HG02973 (cell line): Measurements from ENCODE around the gene EPOP.
A peak's percentile ranks its signal among the peaks of the same experiment; 100 is the strongest.

ENCODE experiments used
- ATAC-seq: cut with Tn5 transposase; IDR thresholded peaks from one replicate; pipeline ENCODE4 v1.9.1; 2021; ENCODE audit warnings: moderate library complexity; ENCODE audit not compliant: unreplicated experiment

Gene EPOP

DNA sequence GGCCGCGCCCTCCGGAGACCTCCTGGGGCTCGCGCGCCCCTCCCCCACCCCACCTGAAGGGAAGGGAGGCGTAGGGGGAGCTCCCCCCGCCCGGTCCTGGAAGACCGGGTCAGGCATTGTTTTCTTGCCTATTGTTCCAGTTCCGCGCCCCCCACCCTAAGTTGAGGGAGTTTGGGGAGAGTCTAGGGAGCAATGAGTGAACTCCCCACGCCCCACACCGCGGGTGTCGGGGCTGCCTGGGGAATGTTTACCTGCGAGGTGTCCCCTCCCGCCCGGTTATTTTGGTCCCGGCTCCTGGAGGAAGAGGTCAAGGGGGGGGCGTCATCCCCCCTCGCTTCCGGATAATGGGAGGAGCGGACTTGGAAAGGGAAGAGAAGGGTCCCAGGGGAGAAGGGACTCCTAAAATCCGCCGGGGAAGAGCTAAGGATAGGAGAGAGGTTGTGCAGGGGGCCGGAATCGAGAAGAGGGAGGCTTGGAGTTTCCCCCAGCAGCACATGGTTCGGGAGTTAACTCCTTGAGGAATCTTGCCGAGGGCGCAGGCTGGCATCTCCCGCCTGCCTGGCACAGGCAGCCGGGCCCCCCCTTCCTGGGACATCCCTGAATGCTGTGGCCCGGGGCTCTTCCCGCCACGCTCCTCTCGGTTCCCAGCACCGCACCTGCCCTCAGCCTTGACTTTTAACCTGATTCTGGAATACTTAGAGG lies 31.2 kb upstream of the EPOP start:
- ATAC-seq, result no peak

DNA sequence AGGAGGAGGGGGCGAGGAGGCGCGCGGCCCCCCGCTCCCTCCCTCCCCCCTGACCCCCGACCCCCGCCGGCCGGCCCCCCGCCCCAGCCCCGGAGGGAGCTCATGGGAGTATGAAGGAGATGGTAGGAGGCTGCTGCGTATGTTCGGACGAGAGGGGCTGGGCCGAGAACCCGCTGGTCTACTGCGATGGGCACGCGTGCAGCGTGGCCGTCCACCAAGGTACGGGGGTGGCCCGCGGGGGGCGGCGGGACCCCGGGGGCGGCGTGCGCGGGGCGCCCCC lies 30.7 kb upstream of the EPOP start:
- no peak for ATAC-seq

DNA sequence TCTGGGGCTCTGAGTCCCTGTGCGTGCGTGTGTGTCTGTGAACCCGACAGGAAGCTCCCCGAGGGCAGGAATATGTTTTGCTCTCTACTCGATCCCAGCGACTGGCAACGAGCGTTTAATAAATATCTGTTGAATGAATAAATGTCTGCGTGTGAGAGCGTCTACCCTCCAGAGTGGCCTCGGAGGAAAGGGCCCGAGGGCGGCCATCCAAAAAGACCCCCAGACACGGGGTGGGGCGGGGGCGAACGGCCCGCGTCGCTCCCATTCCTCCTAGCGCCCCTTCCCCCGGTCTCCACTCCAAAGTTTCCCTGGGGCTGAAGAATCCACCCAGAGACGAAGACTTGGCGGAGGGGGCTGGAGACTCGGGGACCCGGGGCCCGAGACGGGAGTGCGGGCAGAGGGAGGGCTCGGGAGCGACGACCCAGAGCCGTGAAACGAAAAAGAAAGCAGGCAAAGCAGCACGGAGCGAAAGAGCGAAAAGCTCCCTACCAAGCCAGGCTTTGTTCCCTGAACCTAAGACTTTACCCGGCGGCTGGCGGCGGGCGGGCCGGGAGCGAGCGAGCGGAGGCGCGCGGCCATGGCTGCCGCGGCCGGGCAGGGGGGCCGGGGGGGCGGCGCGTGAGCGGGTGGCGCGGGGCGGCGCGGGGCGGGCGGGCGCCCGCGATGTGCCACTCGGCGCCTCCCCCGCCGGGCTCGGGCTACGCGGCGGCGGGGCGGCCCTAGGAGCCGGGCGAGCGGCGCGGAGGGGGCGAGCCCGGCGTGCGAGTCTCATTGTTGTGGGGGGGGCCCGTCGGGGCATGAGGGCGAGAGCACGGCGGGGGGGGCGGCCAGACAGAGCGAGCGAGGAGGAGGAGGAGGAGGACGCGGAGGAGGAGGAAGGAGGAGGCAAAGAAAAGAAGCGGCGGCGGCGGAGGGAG lies 30.1 kb upstream of the EPOP start, which contains the start of gene MLLT6:
MLLT6 (plus strand) TSS at position 668 of the 917 bp plus-strand sequence. CDS start 360 bp downstream, outside the sequence.
- ATAC-seq, result no peak

DNA sequence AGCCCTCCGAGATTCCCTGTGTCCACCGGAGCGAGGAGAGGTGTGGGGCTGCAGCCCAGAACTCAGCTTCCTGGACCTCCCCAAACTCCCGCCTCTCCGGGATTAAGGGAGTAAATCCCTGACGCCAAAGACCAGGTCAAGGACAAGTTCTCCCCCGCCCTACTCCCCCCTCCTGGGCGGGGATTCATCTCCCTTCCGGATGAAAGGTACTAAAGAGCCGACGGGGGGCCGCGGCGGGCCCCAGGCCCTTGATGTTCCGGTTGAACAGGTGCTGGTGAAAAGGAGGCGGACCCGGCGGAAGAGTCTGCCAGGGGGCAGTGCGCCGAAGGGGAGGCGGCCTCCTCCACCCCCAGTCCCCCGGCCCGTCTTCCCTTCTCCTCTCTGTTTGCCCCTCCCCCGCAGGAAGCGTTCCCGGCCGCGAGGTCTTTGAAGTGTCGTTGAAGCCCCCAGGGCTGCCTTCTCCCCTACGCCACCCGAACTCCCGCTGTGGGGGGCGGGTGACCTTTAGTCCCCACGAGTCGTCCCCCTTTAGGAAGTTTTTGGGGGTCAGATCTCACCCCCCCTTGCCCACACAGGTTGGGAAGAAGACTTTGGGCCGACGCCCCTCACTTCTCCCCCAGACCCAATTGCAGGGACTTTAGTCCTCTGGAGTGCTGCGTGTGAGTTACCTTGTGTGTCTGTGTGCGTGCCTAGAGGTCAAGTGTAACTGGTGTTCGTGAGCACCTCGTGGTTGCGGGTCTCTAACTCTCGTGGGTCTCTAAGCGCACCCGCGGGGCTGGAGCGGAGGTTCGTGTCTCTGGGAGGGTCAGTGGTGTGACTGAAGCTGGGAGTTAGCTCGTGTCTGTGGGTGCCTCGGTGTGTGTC lies 29.2 kb upstream of the EPOP start:
- ATAC-seq, result no peak

DNA sequence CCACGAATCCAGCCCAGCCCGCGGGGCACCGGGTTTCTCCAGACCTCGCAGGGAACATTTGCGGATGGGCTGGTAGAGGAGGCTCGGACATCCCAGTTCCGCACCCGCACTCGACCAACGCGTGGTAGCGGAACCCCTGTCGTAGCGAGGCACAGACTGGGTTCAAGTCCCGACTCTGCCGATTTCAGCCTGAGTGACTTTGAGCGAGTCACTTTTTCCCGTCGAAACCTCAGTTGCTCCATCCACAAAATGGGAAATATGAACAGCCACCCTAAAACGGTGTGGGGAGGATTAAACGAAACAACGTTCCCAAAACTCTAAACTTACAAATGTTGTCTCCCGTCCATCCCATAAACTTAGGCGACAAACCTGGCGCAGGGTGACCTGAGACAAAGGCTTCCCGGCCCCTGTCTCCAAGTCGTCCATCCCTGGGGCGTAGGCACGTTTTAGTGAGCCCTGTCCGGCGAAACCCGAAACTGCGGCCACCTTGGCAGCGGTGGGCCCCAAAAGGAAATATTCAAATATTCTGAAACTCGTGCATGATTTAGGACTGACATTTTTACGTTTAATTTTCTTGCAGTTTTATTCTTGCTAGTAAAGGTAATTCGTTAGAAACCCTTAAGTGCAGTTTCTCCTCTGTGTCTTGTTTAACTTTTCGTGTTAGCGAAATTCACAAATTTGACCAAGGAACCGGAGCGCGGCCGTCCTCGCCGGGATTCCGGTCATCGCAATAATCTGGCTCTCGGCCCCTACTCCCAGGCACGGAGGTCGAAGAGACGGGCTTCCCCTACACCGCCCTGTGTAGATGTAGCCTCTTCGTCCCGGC lies 28.4 kb upstream of the EPOP start:
- no peak for ATAC-seq

DNA sequence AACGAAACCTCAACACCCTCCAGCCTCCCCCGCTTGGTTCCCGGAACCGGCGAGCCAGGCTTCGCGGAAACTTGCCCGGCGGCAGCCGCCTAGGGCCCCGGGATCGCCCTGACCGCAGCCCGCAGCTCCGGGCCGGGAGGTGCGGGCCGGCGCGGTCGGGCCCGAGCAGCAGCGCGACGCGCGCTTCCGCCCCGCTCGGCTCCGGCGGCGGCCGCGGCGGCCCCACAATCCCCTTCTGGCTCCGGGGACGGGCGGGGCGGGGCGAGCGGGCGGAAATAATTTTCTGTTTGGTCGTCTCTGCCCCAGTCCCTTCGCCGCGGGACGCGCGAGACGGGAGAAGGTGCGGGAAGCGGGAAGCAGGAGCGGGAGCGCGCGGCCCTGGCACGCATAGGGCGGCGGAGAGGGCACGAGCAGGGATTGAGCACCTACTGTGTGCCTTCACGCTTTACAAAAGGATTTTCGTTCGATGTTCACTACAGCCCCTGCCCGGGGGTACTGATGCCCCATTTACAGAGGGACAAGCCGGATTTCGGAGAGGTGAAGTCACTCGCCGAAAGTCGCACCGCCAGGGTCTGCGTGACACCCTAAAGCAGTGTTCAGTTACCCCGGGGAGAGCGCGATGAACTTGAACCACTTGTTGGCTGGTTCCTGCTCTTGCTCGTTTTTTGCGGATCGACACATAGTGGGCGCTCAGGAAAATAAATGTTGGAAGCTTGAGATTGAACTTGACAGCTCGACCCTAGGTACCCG lies 27.6 kb upstream of the EPOP start:
- no peak for ATAC-seq

DNA sequence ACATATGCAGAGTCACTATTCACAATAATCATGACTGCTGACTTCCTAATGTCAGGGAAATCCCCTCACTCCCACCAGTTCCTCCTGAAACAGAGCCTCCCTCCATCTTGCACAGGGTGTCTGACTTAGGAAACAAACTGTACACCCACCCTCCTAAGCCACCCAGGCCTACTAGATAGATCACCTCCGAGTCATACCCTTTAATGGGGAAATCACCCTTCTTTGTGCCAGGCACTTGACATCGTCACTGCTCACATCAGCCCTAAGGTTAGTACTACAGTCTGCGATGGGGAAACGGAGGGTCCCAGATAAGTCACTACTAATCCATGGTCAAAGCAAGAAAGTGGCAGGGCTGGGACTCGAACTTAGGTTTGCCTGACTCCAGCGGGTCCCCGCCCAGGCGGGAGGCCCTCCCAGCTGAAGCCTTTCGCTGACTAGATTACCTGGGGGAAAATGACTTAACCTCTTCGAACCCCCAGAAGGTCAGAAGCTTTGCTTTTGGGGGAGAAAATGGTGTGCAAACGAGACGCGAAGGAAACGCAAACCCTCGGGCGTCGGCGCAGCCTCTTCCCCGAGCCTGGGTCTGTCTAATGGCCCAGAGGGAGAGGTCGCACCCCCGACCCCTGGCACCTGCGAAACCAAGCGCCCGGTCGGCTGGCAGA lies 26.9 kb upstream of the EPOP start:
- ATAC-seq, result peak; percentile 29

DNA sequence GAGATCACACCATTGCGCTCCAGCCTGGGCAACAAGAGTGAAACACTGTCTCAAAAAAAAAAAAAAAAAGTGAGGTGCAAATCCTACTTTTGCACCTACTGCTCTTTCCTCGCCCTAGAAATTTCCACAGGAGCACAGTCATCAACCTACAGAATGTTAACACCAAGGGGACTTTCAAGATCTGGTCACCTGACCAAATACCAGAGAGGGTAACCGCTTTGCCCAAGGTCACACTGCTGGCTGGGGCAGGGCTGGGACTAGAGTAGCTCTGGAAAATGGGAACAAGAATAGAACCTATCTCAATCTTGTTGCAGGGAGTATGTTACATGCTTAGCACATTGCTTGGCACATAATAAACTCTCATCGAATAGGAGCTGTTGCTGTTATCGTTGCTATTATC lies 24.0 kb upstream of the EPOP start:
- ATAC-seq, result no peak

DNA sequence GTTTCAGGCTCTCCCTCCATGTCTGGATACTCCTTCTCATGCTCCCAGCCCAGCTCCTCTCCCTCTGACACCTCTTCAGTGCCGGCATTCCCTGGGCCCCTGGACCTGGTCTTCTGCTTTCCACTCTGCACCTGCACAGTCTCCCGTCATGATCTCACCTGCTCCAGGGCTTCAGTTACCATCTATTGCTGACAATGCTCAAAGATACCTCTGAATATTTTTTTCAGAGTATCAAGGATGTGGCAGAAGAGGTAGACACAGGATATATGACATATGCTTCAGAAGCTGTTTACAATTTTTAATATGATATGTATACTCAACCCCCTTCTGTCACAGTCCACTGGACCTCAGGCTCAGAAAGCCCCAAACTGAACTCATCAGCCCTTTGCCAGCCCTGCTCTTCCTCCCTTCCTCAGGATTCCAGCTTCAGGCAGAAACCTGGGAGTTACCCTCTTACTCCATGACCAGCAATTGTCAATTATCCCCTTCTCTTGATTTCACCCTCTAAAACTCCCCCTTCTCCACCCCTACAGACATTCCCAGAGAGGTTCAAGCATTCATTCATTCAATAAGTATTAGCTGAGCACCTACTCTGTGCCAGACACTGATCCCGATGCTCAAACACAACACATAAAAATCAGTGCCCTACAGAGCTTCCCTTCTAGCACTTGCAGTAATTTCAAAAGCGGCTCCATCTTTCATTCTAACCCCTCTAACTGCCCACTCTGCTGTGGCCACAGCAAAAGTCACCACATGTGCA lies 22.5 kb upstream of the EPOP start:
- ATAC-seq, result no peak

DNA sequence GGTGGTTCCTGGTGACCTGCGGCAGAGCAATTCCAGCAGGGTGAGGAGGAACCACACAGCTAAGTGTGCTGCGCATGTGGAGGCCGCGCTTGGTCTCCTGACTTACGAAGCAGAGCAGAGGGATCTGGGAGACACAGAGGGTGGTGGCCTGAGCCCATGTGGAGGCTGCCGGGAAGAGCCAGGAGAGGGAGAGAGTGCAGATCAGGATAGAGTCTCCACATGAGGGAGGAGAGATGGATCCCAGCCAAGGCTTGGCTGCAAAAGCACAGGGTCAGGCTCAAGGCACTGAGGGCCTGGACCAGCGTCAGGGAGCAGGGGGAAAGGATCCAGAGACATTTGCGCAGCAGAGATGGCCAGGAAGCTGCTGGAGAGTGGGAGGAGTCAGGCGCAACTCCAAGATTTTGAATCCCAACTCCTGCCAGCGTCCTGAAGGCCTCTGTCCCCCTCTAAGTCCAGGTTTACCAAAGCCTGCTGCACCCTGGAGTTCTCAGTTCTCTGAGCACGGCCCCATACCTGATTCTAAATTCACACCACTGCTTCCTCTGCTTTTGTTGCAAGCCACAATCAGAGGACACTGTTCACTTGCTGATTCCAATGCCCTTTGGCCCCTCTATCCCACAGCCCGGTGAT lies 19.1 kb upstream of the EPOP start:
- no peak for ATAC-seq

DNA sequence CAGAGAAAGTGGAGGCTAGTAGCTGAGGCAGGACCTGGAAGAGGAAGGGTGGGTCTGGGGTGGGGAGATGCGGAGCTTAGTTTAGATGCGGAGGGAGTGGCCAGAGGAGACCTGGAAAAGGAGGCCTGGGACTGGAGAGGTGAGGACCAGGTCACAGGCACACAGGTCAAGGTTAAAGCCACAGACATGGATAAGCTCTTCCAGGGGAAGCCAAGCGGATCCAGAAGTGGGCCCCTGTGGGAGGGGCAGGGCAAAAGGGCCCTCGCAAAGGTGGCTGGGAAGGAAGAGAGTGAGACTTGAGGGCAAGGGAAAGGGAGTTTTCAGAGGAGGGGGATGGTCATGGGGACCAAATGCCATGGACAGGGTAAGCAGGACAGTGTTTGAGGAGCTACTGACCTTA lies 16.4 kb upstream of the EPOP start:
- no peak for ATAC-seq

DNA sequence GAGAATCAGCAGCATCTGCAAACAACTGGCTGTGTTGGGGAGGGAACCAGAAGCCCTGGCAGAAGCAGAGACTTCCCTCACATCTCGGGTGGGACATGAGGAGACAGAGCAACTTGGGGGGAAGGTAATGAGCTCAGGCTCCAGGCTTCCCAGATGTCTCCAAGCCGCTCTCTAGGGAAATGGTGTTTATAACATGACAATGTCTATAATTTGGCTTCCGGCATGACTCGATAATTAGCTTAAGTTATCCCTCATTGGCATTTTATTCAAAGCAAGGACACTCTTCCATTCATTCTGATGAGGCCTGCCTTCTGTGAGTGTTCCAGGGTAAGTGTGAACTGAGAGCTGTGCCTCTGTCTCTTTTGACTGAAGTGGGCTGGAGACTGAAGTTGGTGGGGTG lies 15.6 kb upstream of the EPOP start:
- no peak for ATAC-seq

DNA sequence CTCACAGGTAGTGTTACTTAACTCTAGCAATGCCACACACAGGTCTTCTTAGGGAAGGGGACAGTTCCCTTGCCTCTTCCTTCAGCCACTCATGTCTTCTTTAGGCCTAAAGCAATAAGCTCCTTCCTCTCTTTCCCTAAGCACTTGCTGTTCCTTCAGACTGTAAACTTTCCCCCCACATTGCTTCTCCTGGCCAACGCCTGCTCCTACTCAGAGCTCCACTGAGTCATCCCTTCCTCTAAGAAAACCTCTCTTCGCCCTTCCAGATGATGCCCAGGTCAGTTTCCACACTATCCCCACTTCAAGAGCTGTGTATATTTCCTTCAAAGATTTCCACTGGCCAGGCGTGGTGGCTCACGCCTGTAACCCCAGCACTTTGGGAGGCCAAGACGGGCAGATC lies 12.5 kb upstream of the EPOP start:
- no peak for ATAC-seq

DNA sequence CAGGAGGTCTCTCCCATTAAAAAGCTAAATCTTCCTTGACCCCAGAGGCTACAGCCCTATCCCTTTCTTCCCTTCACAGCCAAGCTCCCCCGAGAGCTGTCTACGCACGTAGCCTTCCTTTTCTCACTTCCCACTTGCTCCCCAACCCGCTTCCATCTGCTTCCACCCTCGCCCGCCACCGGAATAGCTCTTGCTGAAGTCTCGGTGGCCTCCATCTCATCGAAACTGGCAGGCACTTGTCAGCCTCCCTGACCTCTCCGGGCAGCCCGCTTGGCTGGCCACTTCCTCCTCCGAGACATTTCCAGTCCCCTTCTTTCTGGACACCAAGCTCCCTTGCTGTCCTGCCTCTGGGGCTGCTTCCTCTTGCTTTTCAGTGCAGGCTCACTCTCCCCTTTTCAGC lies 10.7 kb upstream of the EPOP start:
- ATAC-seq, result no peak

DNA sequence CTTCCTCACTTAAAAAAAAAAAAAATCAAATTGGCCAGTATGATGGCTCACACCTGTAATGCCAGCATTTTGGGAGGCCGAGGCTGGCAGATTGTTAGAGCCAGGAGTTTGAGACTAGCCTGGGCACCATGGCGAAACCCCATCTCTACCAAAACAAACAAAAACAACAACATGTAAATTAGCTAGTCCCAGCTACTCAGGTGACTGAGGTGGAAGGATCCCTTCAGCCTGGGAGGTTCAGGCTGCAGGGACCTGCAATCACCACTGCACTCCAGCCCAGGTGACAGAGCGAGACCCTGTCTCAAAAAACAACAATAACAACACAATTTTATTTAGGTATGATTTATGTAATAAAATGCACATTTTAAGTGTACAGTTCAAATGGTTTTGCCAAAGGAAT lies 6.3 kb upstream of the EPOP start:
- no peak for ATAC-seq

DNA sequence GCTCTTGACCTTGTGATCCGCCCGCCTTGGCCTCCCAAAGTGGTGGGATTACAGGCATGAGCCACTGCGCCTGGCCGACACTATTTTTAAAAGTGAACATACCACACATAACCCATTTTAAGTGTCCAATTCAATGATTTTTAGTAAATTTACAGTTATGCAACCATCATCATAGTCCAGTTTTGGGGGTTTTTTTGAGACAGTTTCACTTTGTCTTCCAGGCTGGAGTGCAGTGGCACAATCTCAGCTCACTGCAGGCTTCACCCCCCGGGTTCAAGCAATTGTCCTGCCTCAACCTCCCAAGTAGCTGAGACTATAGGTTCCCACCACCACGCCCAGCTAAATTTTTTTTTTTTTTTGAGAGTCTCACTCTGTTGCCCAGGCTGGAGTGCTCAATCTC lies 3.1 kb upstream of the EPOP start:
- ATAC-seq, result no peak

DNA sequence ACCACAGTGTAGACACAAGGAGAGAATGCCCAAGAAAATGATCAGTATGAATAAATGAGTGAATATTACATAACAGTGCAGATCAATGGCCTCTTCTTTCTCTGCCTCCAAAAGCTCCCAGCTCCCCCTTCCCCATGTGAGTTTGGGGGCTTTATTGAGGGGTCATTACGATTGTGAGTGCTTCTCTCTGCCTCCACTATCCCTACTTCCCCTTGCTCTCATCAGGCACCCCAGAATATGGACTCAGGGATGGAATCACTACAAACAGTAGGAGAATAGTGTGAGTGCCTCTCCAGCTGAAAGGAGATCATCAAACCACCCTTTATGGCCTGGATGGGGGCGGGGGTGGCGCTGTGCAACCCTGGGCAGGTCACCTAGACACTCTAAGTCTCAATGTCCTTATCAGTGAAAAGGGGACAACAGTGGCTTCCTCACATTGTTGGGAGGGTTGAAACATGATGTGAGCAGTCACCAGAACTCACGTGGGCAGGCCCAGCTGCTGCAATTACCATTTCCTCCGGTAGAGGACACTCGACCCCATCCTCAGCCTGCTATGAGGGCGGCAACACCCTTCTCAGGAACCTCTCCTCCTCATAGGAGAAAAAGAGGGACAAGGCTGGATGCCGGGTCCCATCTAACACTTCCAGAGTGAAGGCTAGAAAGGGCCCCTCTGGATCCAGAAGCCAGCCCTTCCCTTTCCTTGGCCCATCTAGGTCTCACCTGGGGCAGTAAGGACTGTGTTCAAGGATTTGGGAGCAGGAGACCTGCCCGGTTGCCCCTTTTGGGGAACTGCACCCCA lies 2.1 kb upstream of the EPOP start:
- no peak for ATAC-seq
